Stomach (tissue), 9 donors: ENCODE data around the gene MAGEF1. TPM values are rescaled to one million over a fixed set of nuclear protein-coding genes. Genes with fewer than 3 reads are reported as not detected.
A peak's percentile ranks its signal among the peaks of the same experiment; 100 is the strongest.

ENCODE experiments used
- DNase-seq, 2 donors: peaks; one replicate each; pipeline versions ENCODE4 v3.0.0 to v3.0.0-alpha.2; 2013 to 2019
- H3K27ac ChIP-seq, 5 donors: fragments of 200-600 bp in 4 of 5; sonication (generic) in 4 of 5; one replicate each; pipeline ENCODE4 v1.5.1; 2013 to 2019; ENCODE audit warnings: mild to moderate bottlenecking in 1 of 5, moderate library complexity in 1 of 5
- H3K27me3 ChIP-seq, 3 donors: fragments of 200-600 bp; sonication (generic); one replicate each; pipeline ENCODE4 v1.5.1; 2017 to 2019; ENCODE audit warnings: mixed run types in 1 of 3
- H3K36me3 ChIP-seq, 4 donors: fragments of 200-600 bp; sonication (generic); 1 replicate in 3 of 4; 2 replicates in 1 of 4; pipeline ENCODE4 v1.5.1; 2016 to 2019
- H3K4me1 ChIP-seq, 4 donors: fragments of 200-600 bp; sonication (generic); one replicate each; pipeline ENCODE4 v1.5.1; 2016 to 2019
- H3K4me3 ChIP-seq, 4 donors: fragments of 200-600 bp; sonication (generic) in 3 of 4; one replicate each; pipeline ENCODE4 v1.5.1; 2016 to 2019; ENCODE audit warnings: mild to moderate bottlenecking in 1 of 4
- H3K9me3 ChIP-seq, 4 donors: fragments of 200-600 bp; sonication (generic); one replicate each; pipeline ENCODE4 v1.5.1; 2016 to 2019
- CTCF ChIP-seq, 7 experiments: fragments of 450-650 bp in 4 of 7; fragments of 200-600 bp in 3 of 7; sonication (generic) in 3 of 7; IDR thresholded peaks; one replicate each; pipeline ENCODE4 v1.5.1; 2016 to 2019; ENCODE audit warnings: antibody characterized with exemption in 7 of 7, control low read depth in 2 of 7, mild to moderate bottlenecking in 1 of 7
- EP300 ChIP-seq: sonication (generic); formaldehyde crosslinking; IDR thresholded peaks from one replicate; pipeline ENCODE4 v1.6.1; 2017; ENCODE audit warnings: antibody characterized with exemption
- POLR2A ChIP-seq, 4 donors: fragments of 450-650 bp; IDR thresholded peaks; one replicate each; pipeline ENCODE4 v1.6.1; 2016; ENCODE audit warnings: antibody characterized with exemption in 4 of 4, control low read depth in 2 of 4, mild to moderate bottlenecking in 1 of 4, moderate library complexity in 1 of 4
- POLR2AphosphoS5 ChIP-seq, 3 donors: sonication (generic); formaldehyde crosslinking; IDR thresholded peaks; one replicate each; pipeline ENCODE4 v1.6.1; 2016; ENCODE audit warnings: antibody characterized with exemption in 3 of 3
- WGBS, 5 donors: extraction: QIAGEN DNeasy Blood & Tissue Kit in 3 of 5; methylation state at CpG; one replicate each; pipeline versions ENCODE4 v1.1.5 to v1.1.7; 2013 to 2018; 5-methylcytosine and 5-hydroxymethylcytosine counted together
- intact Hi-C: fragments of 100-400 bp; cut with DNase I; formaldehyde crosslinking; loops from one replicate; pipeline ENCODE4 v1.15.1; 2023; ENCODE audit warnings: low total_unique reads
- polyA plus RNA-seq, 3 donors: library from polyadenylated mRNA; stranded (reverse); fragments of 200-250 nt; gene quantifications; one replicate each; pipeline ENCODE4 v1.2.3, GENCODE V29; 2013
- total RNA-seq, 5 donors: library from RNA; depleted of rRNA; stranded (reverse); fragments of >200 nt; gene quantifications; one replicate each; pipeline versions ENCODE4 v1.1.0 to v1.2.3, GENCODE V29; 2014 to 2016
- donor health status: healthy with polysubstance abuse.
- donor health status: Bipolar disorder and iron deficiency.
- donor health status: healthy.

The MAGEF1 gene
- total and polyA plus RNA-seq, 8 donors: 19.3 to 81.1 (median 35.1) TPM

GRCh38 chr3:184682671-184683070 is 29.2 kb downstream of the MAGEF1 start:
- WGBS, 5 donors: 85 to 99% (median 97%) methylated on average over 11 of the region's 11 CpGs

GRCh38 chr3:184680385-184681345 is 31.2 kb downstream of the MAGEF1 start:
- H3K27ac ChIP-seq: peak overlapping the region in 1 of 5 donors; percentile 14
- WGBS, 5 donors: 81 to 89% (median 83%) methylated on average over 10 of the region's 10 CpGs
- DNase-seq: peak in 1 of 2 donors; percentile 53
- no peaks in the 10 kb centered on the region for H3K27me3 ChIP-seq
- peaks cover 7 to 38% (median 24%) of the 10 kb centered on the region in 4 donors for H3K4me1 ChIP-seq
- no peak for TF ChIP-seq CTCF (IDR thresholded peaks at IDR 0.05)
- H3K4me3 ChIP-seq: no peak overlapping the region
- H3K36me3 ChIP-seq: no peaks in the 10 kb centered on the region
- intact Hi-C loops: no loop called here
- no peaks in the 10 kb centered on the region for H3K9me3 ChIP-seq

More at GRCh38 chr3:184682671-184683070, 29.2 kb downstream of the MAGEF1 start:
- Histone ChIP-seq H3K4me1 (peaks cover 9 to 37% (median 28%) of the 10 kb centered on the region in 4 donors), H3K27ac (no peak overlapping the region), H3K36me3 (no peaks in the 10 kb centered on the region), H3K4me3 (no peak overlapping the region), H3K9me3 (no peaks in the 10 kb centered on the region), H3K27me3 (no peaks in the 10 kb centered on the region)
- intact Hi-C loops: no loop called here
- TF ChIP-seq POLR2A (IDR thresholded peaks at IDR 0.05) (no peak), CTCF (IDR thresholded peaks at IDR 0.05) (no peak), POLR2AphosphoS5 (IDR thresholded peaks at IDR 0.05) (no peak), EP300 (no peak)
- DNase-seq: no peak

- peak overlapping the region in 1 of 5 donors; percentile 56 for H3K27ac ChIP-seq
- intact Hi-C loops: no loop called here
- 54 to 67% (median 64%) methylated on average over 22 to 24 of the region's 24 CpGs for WGBS, 5 donors
- peak in 1 of 2 donors; percentile 89 for DNase-seq
- H3K36me3 ChIP-seq: no peaks in the 10 kb centered on the region
- no peaks in the 10 kb centered on the region for H3K9me3 ChIP-seq
- no peak overlapping the region for H3K4me3 ChIP-seq
- TF ChIP-seq CTCF (IDR thresholded peaks at IDR 0.05) (no peak), POLR2AphosphoS5 (IDR thresholded peaks at IDR 0.05) (no peak), POLR2A (IDR thresholded peaks at IDR 0.05) (no peak), EP300 (no peak)
- no peaks in the 10 kb centered on the region for H3K27me3 ChIP-seq
- H3K4me1 ChIP-seq: peaks cover 7 to 38% (median 24%) of the 10 kb centered on the region in 4 donors
These were observed 32.6 kb downstream of the MAGEF1 start for GRCh38 chr3:184679056-184679816.

GRCh38 chr3:184678317-184679055 is 33.4 kb downstream of the MAGEF1 start:
- Histone ChIP-seq H3K27ac (peak overlapping the region in 1 of 5 donors; percentile 56), H3K4me3 (no peak overlapping the region), H3K27me3 (no peaks in the 10 kb centered on the region), H3K9me3 (no peaks in the 10 kb centered on the region), H3K36me3 (no peaks in the 10 kb centered on the region), H3K4me1 (peaks cover 7 to 38% (median 24%) of the 10 kb centered on the region in 4 donors)
- intact Hi-C loops: no loop called here
- TF ChIP-seq POLR2A (IDR thresholded peaks at IDR 0.05): no peak
- DNase-seq: no peak
- 83 to 89% (median 85%) methylated on average over 10 to 16 of the region's 16 CpGs for WGBS, 5 donors
